Activated T-helper 1 cell treated with anti-CD3 and anti-CD28 coated beads, Interleukin-2, amount 50 U/mL, for 16 hours (primary cell): Measurements from ENCODE around the gene KRT36.

Source experiments
- DNase-seq, 2 donors: peaks; one replicate each; pipeline ENCODE4 v3.0.0-alpha.2; 2020; ENCODE audit warnings: low read depth in 1 of 2, low spot score in 1 of 2

The KRT36 gene

GRCh38 chr17:41444186-41444585 lies 45.5 kb downstream of the KRT36 start:
- DNase-seq = no peak

DNA sequence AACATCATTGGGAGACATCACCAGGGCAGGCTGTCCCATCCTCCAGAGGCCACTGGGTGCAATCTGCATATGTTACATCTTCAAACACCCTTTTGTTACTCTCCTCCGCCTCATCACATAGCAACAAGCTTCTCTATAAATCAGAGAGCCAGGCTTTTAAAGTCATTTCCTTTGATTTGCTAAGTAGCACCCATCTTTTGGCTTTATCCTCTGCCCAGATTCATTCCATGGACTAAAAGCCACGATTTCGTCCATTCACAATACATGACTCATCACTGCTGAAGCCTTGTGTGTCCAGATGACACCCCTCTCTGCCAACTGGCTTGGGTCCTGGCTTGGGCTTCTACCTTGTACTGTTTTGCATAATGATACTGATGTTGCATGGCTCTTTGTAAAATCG lies 47.0 kb downstream of the KRT36 start:
- DNase-seq = no peak

GRCh38 chr17:41440531-41441033 lies 49.1 kb downstream of the KRT36 start, which contains the start of gene KRT38:
TSS of gene KRT38 (minus strand) at chr17:41440983. CDS start at chr17:41440921, 62 bp downstream.
- no peak for DNase-seq

DNA sequence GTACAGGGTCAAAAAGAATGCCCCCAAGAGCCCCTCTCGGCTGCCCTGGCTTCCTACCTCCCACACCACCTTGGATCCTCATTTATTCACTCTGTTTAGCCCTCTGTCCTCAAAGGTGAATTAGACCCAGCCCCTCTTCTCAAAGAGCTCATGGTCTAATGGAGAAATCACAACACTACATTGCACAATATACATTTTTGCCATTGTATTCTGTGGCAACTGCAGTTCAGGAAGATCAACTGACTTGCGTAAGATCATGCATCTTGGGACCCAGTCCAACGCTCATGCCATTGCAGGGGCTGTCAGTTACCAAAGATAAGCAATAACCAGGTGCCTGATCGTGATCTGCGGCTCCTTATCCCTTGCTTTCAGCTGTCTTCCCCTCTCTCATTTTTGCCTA lies 50.3 kb downstream of the KRT36 start:
- DNase-seq = no peak

- DNase-seq = no peak
Measured at GRCh38 chr17:41437769-41438168, 51.9 kb downstream of the KRT36 start.

DNA sequence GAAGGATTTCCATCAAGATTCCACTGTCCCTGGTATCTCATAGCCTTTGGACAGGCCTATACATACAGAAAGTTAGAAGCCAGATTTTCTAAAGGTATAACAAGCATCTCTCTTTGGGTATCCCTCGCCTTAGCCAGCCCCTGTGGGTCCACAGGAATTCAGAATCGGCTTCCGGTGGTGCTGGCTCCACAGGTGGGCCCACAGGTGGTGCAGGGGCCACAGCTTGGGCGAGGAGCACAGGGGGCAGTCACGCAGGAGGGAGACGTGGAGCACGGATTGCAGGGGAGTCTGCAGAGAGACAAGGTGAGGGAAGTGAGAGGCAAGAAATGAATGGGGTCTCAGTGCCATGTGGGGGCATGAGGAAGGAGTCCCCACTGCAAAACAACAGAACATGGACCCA lies 52.5 kb downstream of the KRT36 start:
- DNase-seq = no peak
